Stomach smooth muscle (tissue), 2 donors: Measurements from ENCODE around the gene ZBTB44.
"Not testable (repeated sequence)": the region's sequence is repeated elsewhere in the genome, so short reads cannot be mapped to it uniquely, and the experiment has no call there.

Experiments used
- H3K27ac ChIP-seq: one replicate; pipeline ENCODE4 v1.7.0; 2013; ENCODE audit warnings: mild to moderate bottlenecking, low read length, inconsistent platforms
- H3K27me3 ChIP-seq, 2 donors: one replicate each; pipeline ENCODE4 v1.7.0; 2013; ENCODE audit warnings: low read length in 2 of 2; ENCODE audit not compliant: insufficient read depth in 2 of 2, control insufficient read depth in 1 of 2
- H3K36me3 ChIP-seq, 2 donors: one replicate each; pipeline ENCODE4 v1.7.0; 2013; ENCODE audit warnings: low read length in 2 of 2; ENCODE audit not compliant: control insufficient read depth in 2 of 2, insufficient read depth in 2 of 2
- H3K4me1 ChIP-seq: one replicate; pipeline ENCODE4 v1.7.0; 2013; ENCODE audit warnings: low read length; ENCODE audit not compliant: control insufficient read depth, insufficient read depth
- H3K4me3 ChIP-seq, 2 donors: one replicate each; pipeline ENCODE4 v1.7.0; 2013; ENCODE audit warnings: low read length in 2 of 2
- H3K9ac ChIP-seq, 2 donors: one replicate each; pipeline ENCODE4 v1.7.0; 2013; ENCODE audit warnings: low read length in 2 of 2, mild to moderate bottlenecking in 1 of 2
- H3K9me3 ChIP-seq, 2 donors: one replicate each; pipeline ENCODE4 v1.7.0; 2013; ENCODE audit warnings: low read length in 2 of 2; ENCODE audit not compliant: control insufficient read depth in 2 of 2
- donor health status: healthy.
- donor health status: Pancreatic carcinoma.

The ZBTB44 gene, protein sequence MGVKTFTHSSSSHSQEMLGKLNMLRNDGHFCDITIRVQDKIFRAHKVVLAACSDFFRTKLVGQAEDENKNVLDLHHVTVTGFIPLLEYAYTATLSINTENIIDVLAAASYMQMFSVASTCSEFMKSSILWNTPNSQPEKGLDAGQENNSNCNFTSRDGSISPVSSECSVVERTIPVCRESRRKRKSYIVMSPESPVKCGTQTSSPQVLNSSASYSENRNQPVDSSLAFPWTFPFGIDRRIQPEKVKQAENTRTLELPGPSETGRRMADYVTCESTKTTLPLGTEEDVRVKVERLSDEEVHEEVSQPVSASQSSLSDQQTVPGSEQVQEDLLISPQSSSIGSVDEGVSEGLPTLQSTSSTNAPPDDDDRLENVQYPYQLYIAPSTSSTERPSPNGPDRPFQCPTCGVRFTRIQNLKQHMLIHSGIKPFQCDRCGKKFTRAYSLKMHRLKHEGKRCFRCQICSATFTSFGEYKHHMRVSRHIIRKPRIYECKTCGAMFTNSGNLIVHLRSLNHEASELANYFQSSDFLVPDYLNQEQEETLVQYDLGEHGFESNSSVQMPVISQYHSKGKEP

GRCh38 chr11:130314750-130315285 is at the start of gene ZBTB44:
ZBTB44 (minus strand) TSS chr11:130314917; CDS start chr11:130261873, 53,044 bp downstream.
- peak within 1 kb of the TSS; percentile 69 to 74 for H3K9ac ChIP-seq
- H3K9me3 ChIP-seq: no peaks in the 10 kb centered on the region
- H3K27ac ChIP-seq: peak within 1 kb of the TSS; percentile 66
- H3K36me3 ChIP-seq: no peaks in the 10 kb centered on the region
- peak within 1 kb of the TSS; percentile 76 to 85 for H3K4me3 ChIP-seq
- peaks cover 5% of the 10 kb centered on the region for H3K4me1 ChIP-seq
- no peaks in the 10 kb centered on the region for H3K27me3 ChIP-seq

- Histone ChIP-seq H3K4me3 (no peak overlapping the region), H3K27ac (no peak overlapping the region), H3K9ac (no peak overlapping the region), H3K9me3 (peaks cover 2 to 4% of the 10 kb centered on the region in 2 donors), H3K36me3 (no peaks in the 10 kb centered on the region), H3K27me3 (no peaks in the 10 kb centered on the region), H3K4me1 (no peaks in the 10 kb centered on the region)
Observed at GRCh38 chr11:130359419-130359818, 44.7 kb upstream of the ZBTB44 start.

DNA sequence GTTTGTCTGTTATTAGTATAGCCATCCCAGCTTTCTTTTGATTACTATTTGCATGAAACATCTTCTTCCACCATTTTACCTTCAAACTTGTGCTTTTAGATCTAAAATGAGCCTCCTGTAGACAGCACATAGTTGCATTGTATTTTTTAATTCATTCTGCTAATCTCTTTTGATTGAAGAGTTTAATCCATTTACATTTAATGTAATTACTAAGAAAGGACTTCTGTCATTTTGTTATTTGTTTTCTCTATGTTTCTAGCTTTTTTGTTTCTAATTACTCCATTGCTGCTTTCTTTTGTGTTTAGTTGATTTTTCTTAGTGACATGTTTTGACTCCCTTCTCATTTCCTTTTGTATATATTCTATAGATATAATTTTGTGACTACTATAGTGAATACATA is 43.7 kb upstream of the ZBTB44 start:
- Histone ChIP-seq H3K27me3 (no peaks in the 10 kb centered on the region), H3K9ac (no peak overlapping the region), H3K4me1 (no peaks in the 10 kb centered on the region), H3K4me3 (no peak overlapping the region), H3K9me3 (peaks cover 2 to 4% of the 10 kb centered on the region in 2 donors), H3K27ac (no peak overlapping the region), H3K36me3 (no peaks in the 10 kb centered on the region)

DNA sequence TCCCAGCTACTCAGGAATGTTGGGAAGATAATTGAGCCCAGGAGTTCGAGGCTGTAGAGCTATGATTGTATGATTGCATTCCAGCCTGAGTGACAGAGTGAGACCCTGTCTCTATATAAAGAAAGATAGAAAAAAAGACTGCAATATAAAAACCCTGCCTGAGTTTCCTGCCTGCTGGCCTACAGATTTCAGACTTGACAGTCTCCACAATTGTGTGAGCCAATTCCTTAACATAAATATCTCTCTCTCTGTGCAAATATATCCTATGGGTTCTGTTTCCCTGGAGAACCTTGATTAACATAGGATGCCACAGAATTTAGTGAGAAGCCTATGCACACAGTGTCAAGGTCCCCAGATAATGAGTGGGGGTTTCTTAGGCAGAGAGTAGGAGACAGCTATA is 32.5 kb upstream of the ZBTB44 start:
- Histone ChIP-seq H3K27me3 (no peaks in the 10 kb centered on the region), H3K36me3 (no peaks in the 10 kb centered on the region), H3K9me3 (no peaks in the 10 kb centered on the region), H3K4me3 (no peak overlapping the region), H3K27ac (no peak overlapping the region), H3K4me1 (no peaks in the 10 kb centered on the region), H3K9ac (no peak overlapping the region)

- H3K9me3 ChIP-seq: peaks cover 3 to 8% of the 10 kb centered on the region in 2 donors
- H3K27ac ChIP-seq: no peak overlapping the region
- H3K4me1 ChIP-seq: no peaks in the 10 kb centered on the region
- no peak overlapping the region for H3K4me3 ChIP-seq
- H3K9ac ChIP-seq: no peak overlapping the region
- H3K27me3 ChIP-seq: no peaks in the 10 kb centered on the region
- no peaks in the 10 kb centered on the region for H3K36me3 ChIP-seq
Observed at GRCh38 chr11:130344841-130345240, 30.1 kb upstream of the ZBTB44 start.

DNA sequence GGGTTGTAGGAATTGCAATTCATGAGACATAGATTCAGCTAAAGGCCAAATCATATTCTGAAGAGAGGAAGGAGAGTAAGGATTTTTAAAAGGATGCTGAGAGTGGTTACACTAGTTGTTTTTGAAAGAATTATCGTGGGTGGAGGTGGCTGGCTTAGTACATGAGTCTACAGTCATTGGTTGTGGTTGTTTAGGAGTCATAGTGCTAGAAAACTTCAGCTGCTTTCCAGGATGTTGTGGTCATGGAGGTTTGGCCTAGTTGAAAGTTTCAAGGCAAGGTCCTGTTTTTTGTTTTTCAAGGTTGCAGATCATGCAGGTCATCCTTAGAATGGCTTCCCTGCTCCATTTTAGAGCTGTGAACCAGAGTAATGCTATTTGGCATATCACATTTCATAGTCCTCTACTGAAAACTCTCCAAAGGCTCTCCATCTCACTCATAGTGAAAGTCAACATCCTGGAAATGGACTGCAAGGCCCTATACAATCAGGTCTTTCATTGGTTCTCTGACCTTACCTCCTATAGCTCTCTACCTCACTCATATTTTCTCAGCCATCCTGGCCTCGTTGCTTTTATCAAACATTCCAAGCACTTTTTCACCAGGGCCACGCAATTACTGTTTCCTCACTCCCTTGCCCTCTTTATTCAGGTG is 26.1 kb upstream of the ZBTB44 start:
- no peak overlapping the region for H3K4me3 ChIP-seq
- H3K27ac ChIP-seq: no peak overlapping the region
- H3K36me3 ChIP-seq: no peaks in the 10 kb centered on the region
- no peaks in the 10 kb centered on the region for H3K27me3 ChIP-seq
- no peak overlapping the region for H3K9ac ChIP-seq
- H3K4me1 ChIP-seq: no peaks in the 10 kb centered on the region
- H3K9me3 ChIP-seq: peaks cover 3 to 8% of the 10 kb centered on the region in 2 donors

- H3K27me3 ChIP-seq: no peaks in the 10 kb centered on the region
- H3K9ac ChIP-seq: no peak overlapping the region
- H3K4me1 ChIP-seq: no peaks in the 10 kb centered on the region
- no peak overlapping the region for H3K27ac ChIP-seq
- H3K4me3 ChIP-seq: no peak overlapping the region
- peaks cover 3 to 8% of the 10 kb centered on the region in 2 donors for H3K9me3 ChIP-seq
- H3K36me3 ChIP-seq: no peaks in the 10 kb centered on the region
Observed at GRCh38 chr11:130338667-130339066, 23.9 kb upstream of the ZBTB44 start.

DNA sequence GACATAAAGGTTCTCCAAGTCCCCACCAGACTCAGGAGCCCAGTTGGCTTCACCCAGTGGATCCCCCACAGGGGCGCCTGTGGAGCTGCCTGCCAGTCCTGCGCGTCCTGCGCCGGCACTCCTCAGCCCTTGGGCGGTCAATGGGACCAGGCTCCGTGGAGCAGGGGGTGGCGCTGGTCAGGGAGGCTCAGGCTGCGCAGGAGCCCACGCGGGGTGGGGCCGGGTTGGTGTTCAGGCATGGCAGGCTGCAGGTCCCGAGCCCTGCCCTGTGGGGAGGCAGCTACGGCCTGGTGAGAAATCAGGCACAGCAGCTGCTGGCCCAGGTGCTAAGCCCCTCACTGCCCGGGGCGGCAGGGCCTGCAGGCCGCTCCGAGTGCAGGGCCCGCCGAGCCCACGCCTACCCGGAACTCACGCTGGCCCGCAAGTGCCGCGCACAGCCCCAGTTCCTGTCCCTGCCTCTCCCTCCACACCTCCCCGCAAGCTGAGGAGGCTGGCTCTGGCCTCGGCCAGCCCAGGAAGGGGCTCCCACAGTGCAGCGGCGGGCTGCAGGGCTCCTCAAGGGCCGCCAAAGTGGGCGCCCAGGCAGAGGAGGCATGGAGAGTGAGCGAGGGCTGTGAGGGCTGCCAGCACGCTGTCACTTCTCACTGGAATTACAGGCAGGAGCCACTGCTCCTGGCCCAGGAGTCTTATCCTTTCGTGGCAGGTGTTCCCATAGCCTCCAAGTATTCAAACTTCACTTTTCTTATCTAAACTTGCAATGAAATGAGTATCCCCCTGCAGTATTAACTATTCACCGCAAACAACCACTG is 22.8 kb upstream of the ZBTB44 start:
- H3K27me3 ChIP-seq: no peaks in the 10 kb centered on the region
- H3K9me3 ChIP-seq: peaks cover 3 to 8% of the 10 kb centered on the region in 2 donors
- no peaks in the 10 kb centered on the region for H3K4me1 ChIP-seq
- H3K27ac ChIP-seq: no peak overlapping the region
- H3K9ac ChIP-seq: no peak overlapping the region
- no peaks in the 10 kb centered on the region for H3K36me3 ChIP-seq
- no peak overlapping the region for H3K4me3 ChIP-seq

GRCh38 chr11:130331397-130331796 is 16.7 kb upstream of the ZBTB44 start:
- H3K27me3 ChIP-seq, H3K4me1 ChIP-seq, H3K4me3 ChIP-seq, H3K9me3 ChIP-seq, H3K9ac ChIP-seq, H3K36me3 ChIP-seq, H3K27ac ChIP-seq: not testable (repeated sequence)

- no peak overlapping the region for H3K27ac ChIP-seq
- H3K27me3 ChIP-seq: no peaks in the 10 kb centered on the region
- no peaks in the 10 kb centered on the region for H3K36me3 ChIP-seq
- no peaks in the 10 kb centered on the region for H3K9me3 ChIP-seq
- H3K4me3 ChIP-seq: no peak overlapping the region
- no peak overlapping the region for H3K9ac ChIP-seq
- H3K4me1 ChIP-seq: no peaks in the 10 kb centered on the region
Observed at GRCh38 chr11:130330101-130330684, 15.5 kb upstream of the ZBTB44 start.
